ENCODE data around the gene ADAT2. TPM values are rescaled to one million over a fixed set of nuclear protein-coding genes. Genes with fewer than 3 reads are reported as not detected.

ADAT2 gene
- total and polyA plus RNA-seq, 2 of the 13 experiments (the other 11 are each of a cell fraction or from before 2014, with no cell fraction given): 10.5 to 18.3 TPM

GRCh38 chr6:143410859-143411270 is 39.6 kb downstream of the ADAT2 start (continued):
- TF ChIP-seq ZNF142 (CRISPR knock-in tag; IDR thresholded peaks at IDR 0.05) (no peak), JDP2 (CRISPR knock-in tag; IDR thresholded peaks at IDR 0.05; ENCODE audit: borderline replicate concordance) (no peak), RBM22 (optimal IDR thresholded peaks at IDR 0.05; ENCODE audit: low read length) (no peak), ELF1 (CRISPR knock-in tag; IDR thresholded peaks at IDR 0.05) (no peak), CTCF (CRISPR knock-in tag; IDR thresholded peaks at IDR 0.05) (no peak), HNRNPH1 (optimal IDR thresholded peaks at IDR 0.05; ENCODE audit: low read depth, low read length) (no peak), CHD4 (IDR thresholded peaks at IDR 0.05; ENCODE audit: borderline replicate concordance, low read length) (no peak), NFE2L1 (CRISPR knock-in tag; IDR thresholded peaks at IDR 0.05; ENCODE audit: borderline replicate concordance) (no peak), FOXO4 (CRISPR knock-in tag; conservative IDR thresholded peaks at IDR 0.05) (0 out of 2 replicates have a peak, but pooled peaks have one; percentile 58), ZBTB1 (CRISPR knock-in tag; IDR thresholded peaks at IDR 0.05; ENCODE audit: borderline replicate concordance) (no peak), TRAFD1 (CRISPR knock-in tag; IDR thresholded peaks at IDR 0.05; ENCODE audit: borderline replicate concordance) (no peak), TFE3 (CRISPR knock-in tag; IDR thresholded peaks at IDR 0.05) (0 out of 2 replicates have a peak, but pooled peaks have one; percentile 56), ZFP90 (CRISPR knock-in tag; IDR thresholded peaks at IDR 0.05; ENCODE audit: borderline replicate concordance) (0 out of 2 replicates have a peak, but pooled peaks have one; percentile 51), ZNF343 (CRISPR knock-in tag; IDR thresholded peaks at IDR 0.05) (no peak), BCL3 (CRISPR knock-in tag; IDR thresholded peaks at IDR 0.05) (no peak)
